GM12878 (cell line): ENCODE data around the gene CRAMP1. TPM values are rescaled to one million over a fixed set of nuclear protein-coding genes. Genes with fewer than 3 reads are reported as not detected.

Experiments
- ATAC-seq: fragments of 200-7000 bp; cut with Tn5 transposase; 3 replicates; pipeline ENCODE4 v1.9.1; 2020; ENCODE audit warnings: mild to moderate bottlenecking, moderate library complexity
- BruUV-seq: library from RNA; stranded (reverse); fragments of 400-500 nt; replicated peaks from 2 replicates; lab custom pipeline; 2021; lab: Mats Ljungman, UMichigan
- CTCF ChIA-PET: fragments of 300-600 bp; sonication (Branson Sonifier 250); formaldehyde crosslinking; extraction: SDS; loops from one replicate; lab custom pipeline; 2021; ENCODE audit warnings: inconsistent platforms; lab: Yijun Ruan, JAX
- POLR2A ChIA-PET: fragments of 350-600 bp; formaldehyde crosslinking; extraction: SDS; loops from one replicate; lab custom pipeline; 2021; ENCODE audit warnings: inconsistent platforms; lab: Charles Lee
- RAD21 ChIA-PET: fragments of 300-600 bp; sonication (Branson Sonifier 250); formaldehyde crosslinking; loops from one replicate; lab custom pipeline; 2023; ENCODE audit warnings: antibody characterized with exemption; ENCODE audit not compliant: unreplicated experiment; lab: Charles Lee
- SMC1A ChIA-PET: fragments of 300-600 bp; sonication (Branson Sonifier 250); formaldehyde crosslinking; loops from one replicate; lab custom pipeline; 2023; ENCODE audit not compliant: unreplicated experiment, uncharacterized antibody; lab: Charles Lee
- DNase-seq: peaks from one replicate; pipeline ENCODE4 v3.0.0-alpha.2; 2011; ENCODE audit warnings: low read depth, low spot score
- FAIRE-seq: peaks from 3 replicates; lab custom pipeline; 2011; peaks lifted over from hg19 to GRCh38; lab: Jason Lieb, UNC
- H2AFZ ChIP-seq: 2 replicates; pipeline ENCODE4 v1.6.0; 2011; ENCODE audit warnings: low read depth, low read length, control low read depth; ENCODE audit not compliant: control insufficient read depth
- H3K27ac ChIP-seq: 2 replicates; pipeline ENCODE4 v1.5.1; 2011; ENCODE audit warnings: control low read depth; ENCODE audit not compliant: control insufficient read depth, insufficient read depth
- H3K27me3 ChIP-seq, 2 experiments: replicated peaks in 1 of 2; 2 replicates each; pipeline versions ENCODE4 v1.6.0 to v1.6.1; 2011; ENCODE audit warnings: low read length in 1 of 2; ENCODE audit not compliant: control insufficient read depth in 2 of 2, insufficient read depth in 2 of 2
- H3K36me3 ChIP-seq, 2 experiments: 2 replicates each; pipeline ENCODE4 v1.5.1; 2011; ENCODE audit warnings: low read length in 1 of 2; ENCODE audit not compliant: control insufficient read depth in 2 of 2, insufficient read depth in 2 of 2
- H3K4me1 ChIP-seq: 2 replicates; pipeline ENCODE4 v1.6.1; 2011; ENCODE audit warnings: mild to moderate bottlenecking, low read length, moderate library complexity, mixed read lengths; ENCODE audit not compliant: control insufficient read depth, insufficient read depth
- H3K4me2 ChIP-seq: 2 replicates; pipeline ENCODE4 v1.6.0; 2011; ENCODE audit warnings: control low read depth; ENCODE audit not compliant: control insufficient read depth, insufficient read depth
- H3K4me3 ChIP-seq: fragments of 200-600 bp; sonication (generic); 2 replicates; pipeline ENCODE4 v1.5.1; 2016
- H3K79me2 ChIP-seq: 2 replicates; pipeline ENCODE4 v1.6.0; 2011; ENCODE audit warnings: low read length; ENCODE audit not compliant: control insufficient read depth, insufficient read depth
- H3K9ac ChIP-seq: 2 replicates; pipeline ENCODE4 v1.8.0; 2011; ENCODE audit warnings: low read length, control low read depth, mixed read lengths; ENCODE audit not compliant: control insufficient read depth, insufficient read depth
- H3K9me3 ChIP-seq: replicated peaks from 3 replicates; pipeline ENCODE4 v1.5.1; 2011; ENCODE audit warnings: mild to moderate bottlenecking, low read length; ENCODE audit not compliant: control insufficient read depth, insufficient read depth
- H4K20me1 ChIP-seq: 2 replicates; pipeline ENCODE4 v1.6.0; 2011; ENCODE audit not compliant: control insufficient read depth, insufficient read depth
- HCFC1 ChIP-seq: fragments of 150-350 bp; IDR thresholded peaks from 2 replicates; pipeline ENCODE4 v1.6.1; 2014; ENCODE audit warnings: low read length
- JUND ChIP-seq: IDR thresholded peaks from 2 replicates; pipeline ENCODE4 v1.6.1; 2012; ENCODE audit warnings: low read depth, mild to moderate bottlenecking, low read length, improper control_type of control experiment, moderate library complexity
- MTA2 ChIP-seq: fragments of 450-650 bp; IDR thresholded peaks from 2 replicates; pipeline ENCODE4 v1.6.1; 2016; ENCODE audit warnings: low read depth, mild to moderate bottlenecking, moderate library complexity
- RB1 ChIP-seq: fragments of 450-650 bp; formaldehyde crosslinking; IDR thresholded peaks from 2 replicates; pipeline ENCODE4 v1.6.1; 2017; ENCODE audit warnings: mild to moderate bottlenecking, borderline replicate concordance
- WGBS: methylation state at CpG from one replicate; pipeline ENCODE4 v1.1.6; 2016; ENCODE audit warnings: low lambda C conversion rate; ENCODE audit not compliant: insufficient replicate concordance, insufficient coverage; ENCODE audit errors: missing lambda C conversion rate; 5-methylcytosine and 5-hydroxymethylcytosine counted together
- in situ Hi-C: fragments of 300-500 bp; cut with MboI; formaldehyde crosslinking; loops from 9 replicates; pipeline ENCODE4 v1.14.3; 2018; ENCODE audit warnings: mixed read lengths
- intact Hi-C: fragments of 100-400 bp; cut with micrococcal nuclease; formaldehyde crosslinking; loops from one replicate; pipeline ENCODE4 v1.14.2; 2022; ENCODE audit not compliant: unreplicated experiment
- polyA plus RNA-seq, 11 experiments: library from polyadenylated mRNA; depleted of rRNA in 4 of 11; unstranded in 6 of 11; stranded (reverse) in 5 of 11; fragments of >200 nt; fragmentation: Nextera tagmentation in 4 of 11; fragmentation: Illumina TruSeq in 1 of 11; extraction: Ambion mirVana in 4 of 11; extraction: Trizol in 1 of 11; gene quantifications; 1 replicate in 1 of 11; 2 replicates in 10 of 11; pipeline versions ENCODE4 v1.2.1 to v1.2.3, GENCODE V29; 2011 to 2016; ENCODE audit warnings: inconsistent platforms in 2 of 11, missing spikeins in 2 of 11, low read depth in 1 of 11
- total RNA-seq, 4 experiments: library from RNA; depleted of rRNA in 3 of 4; stranded (reverse); fragments of >200 nt in 3 of 4; fragmentation: Illumina TruSeq in 1 of 4; extraction: Trizol in 1 of 4; gene quantifications; 2 replicates each; pipeline versions ENCODE4 v1.2.1 to v1.2.3, GENCODE V29; 2013 to 2021
- TF ChIP-seq, protein P1 (sequence below): fragments of 450-650 bp; conservative IDR thresholded peaks from 2 replicates; pipeline ENCODE4 v1.6.1; 2017; ENCODE audit warnings: mild to moderate bottlenecking, moderate library complexity
- TF ChIP-seq, protein P2 (sequence below): IDR thresholded peaks from 2 replicates; pipeline ENCODE4 v1.6.1; 2011; ENCODE audit warnings: mild to moderate bottlenecking, low read depth, low read length, moderate library complexity; ENCODE audit not compliant: insufficient replicate concordance
- TF ChIP-seq, protein P3 (sequence below): IDR thresholded peaks from 2 replicates; pipeline ENCODE4 v1.6.1; 2011; ENCODE audit warnings: low read depth, mild to moderate bottlenecking, low read length, moderate library complexity, borderline replicate concordance; ENCODE audit errors: extremely low read depth

Gene CRAMP1
- total and polyA plus RNA-seq, 10 of the 15 experiments (the other 5 are each of a cell fraction or from before 2014, with no cell fraction given), result 0.37 to 9.8 (median 3.9) TPM

DNA sequence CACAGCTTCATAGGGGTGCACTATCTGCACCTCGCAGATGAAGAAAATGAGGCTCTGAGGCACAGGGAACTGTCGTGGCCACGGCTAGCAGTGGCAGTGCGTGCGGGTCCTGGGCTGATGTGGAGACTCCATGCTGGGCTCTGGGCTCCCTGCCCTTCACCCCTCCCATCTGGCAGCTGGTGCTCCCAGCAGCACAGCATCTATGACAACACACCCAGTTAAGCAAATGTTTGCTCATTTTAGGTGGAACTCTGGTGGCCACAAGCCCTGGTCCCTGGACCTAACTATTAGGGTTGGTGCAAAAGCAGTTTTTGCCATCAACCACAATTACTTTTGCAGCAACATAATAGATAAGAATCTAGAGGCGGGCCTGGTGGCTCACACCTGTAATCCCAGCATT lies 31.2 kb upstream of the CRAMP1 start:
- POLR2A ChIA-PET, result no interaction called here
- WGBS, result 94% methylated on average over 6 of the region's 6 CpGs
- BruUV-seq, result no TSS peak

More for the DNA sequence above, 31.2 kb upstream of the CRAMP1 start:
- in situ Hi-C loops (no loop called here), intact Hi-C loops (no loop called here)
- H3K9me3 ChIP-seq, result no peaks in the 10 kb centered on the region; the same call in 2 of the 3 replicates
- H3K27me3 ChIP-seq, result no peaks in the 10 kb centered on the region
- no peak overlapping the region for H3K4me2 ChIP-seq
- no peaks in the 10 kb centered on the region for H3K79me2 ChIP-seq
- no peak overlapping the region for H3K4me3 ChIP-seq
- TF ChIP-seq HCFC1 (no peak), RB1 (no peak), JUND (no peak), MTA2 (no peak)
- TF ChIP-seq, protein P1, sequence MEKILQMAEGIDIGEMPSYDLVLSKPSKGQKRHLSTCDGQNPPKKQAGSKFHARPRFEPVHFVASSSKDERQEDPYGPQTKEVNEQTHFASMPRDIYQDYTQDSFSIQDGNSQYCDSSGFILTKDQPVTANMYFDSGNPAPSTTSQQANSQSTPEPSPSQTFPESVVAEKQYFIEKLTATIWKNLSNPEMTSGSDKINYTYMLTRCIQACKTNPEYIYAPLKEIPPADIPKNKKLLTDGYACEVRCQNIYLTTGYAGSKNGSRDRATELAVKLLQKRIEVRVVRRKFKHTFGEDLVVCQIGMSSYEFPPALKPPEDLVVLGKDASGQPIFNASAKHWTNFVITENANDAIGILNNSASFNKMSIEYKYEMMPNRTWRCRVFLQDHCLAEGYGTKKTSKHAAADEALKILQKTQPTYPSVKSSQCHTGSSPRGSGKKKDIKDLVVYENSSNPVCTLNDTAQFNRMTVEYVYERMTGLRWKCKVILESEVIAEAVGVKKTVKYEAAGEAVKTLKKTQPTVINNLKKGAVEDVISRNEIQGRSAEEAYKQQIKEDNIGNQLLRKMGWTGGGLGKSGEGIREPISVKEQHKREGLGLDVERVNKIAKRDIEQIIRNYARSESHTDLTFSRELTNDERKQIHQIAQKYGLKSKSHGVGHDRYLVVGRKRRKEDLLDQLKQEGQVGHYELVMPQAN, result no peak
- TF ChIP-seq, protein P2, sequence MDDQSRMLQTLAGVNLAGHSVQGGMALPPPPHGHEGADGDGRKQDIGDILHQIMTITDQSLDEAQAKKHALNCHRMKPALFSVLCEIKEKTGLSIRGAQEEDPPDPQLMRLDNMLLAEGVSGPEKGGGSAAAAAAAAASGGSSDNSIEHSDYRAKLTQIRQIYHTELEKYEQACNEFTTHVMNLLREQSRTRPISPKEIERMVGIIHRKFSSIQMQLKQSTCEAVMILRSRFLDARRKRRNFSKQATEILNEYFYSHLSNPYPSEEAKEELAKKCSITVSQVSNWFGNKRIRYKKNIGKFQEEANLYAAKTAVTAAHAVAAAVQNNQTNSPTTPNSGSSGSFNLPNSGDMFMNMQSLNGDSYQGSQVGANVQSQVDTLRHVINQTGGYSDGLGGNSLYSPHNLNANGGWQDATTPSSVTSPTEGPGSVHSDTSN, result no peak
- TF ChIP-seq, protein P3, sequence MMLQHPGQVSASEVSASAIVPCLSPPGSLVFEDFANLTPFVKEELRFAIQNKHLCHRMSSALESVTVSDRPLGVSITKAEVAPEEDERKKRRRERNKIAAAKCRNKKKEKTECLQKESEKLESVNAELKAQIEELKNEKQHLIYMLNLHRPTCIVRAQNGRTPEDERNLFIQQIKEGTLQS, result no peak
- DNase-seq (no peak), ATAC-seq (no peak), FAIRE-seq (no peak)
- H3K9ac ChIP-seq, result no peak overlapping the region
- SMC1A ChIA-PET, result no interaction called here
- H3K27ac ChIP-seq, result no peak overlapping the region
- no peaks in the 10 kb centered on the region for H3K36me3 ChIP-seq
- H4K20me1 ChIP-seq, result no peaks in the 10 kb centered on the region
- H3K4me1 ChIP-seq, result no peaks in the 10 kb centered on the region
- RAD21 ChIA-PET, result no interaction called here
- CTCF ChIA-PET, result no interaction called here
- H2AFZ ChIP-seq, result no peak overlapping the region
